ENCODE results near the gene GRK4.
"Not testable (repeated sequence)": the region's sequence is repeated elsewhere in the genome, so short reads cannot be mapped to it uniquely, and the experiment has no call there.

Gene GRK4

DNA sequence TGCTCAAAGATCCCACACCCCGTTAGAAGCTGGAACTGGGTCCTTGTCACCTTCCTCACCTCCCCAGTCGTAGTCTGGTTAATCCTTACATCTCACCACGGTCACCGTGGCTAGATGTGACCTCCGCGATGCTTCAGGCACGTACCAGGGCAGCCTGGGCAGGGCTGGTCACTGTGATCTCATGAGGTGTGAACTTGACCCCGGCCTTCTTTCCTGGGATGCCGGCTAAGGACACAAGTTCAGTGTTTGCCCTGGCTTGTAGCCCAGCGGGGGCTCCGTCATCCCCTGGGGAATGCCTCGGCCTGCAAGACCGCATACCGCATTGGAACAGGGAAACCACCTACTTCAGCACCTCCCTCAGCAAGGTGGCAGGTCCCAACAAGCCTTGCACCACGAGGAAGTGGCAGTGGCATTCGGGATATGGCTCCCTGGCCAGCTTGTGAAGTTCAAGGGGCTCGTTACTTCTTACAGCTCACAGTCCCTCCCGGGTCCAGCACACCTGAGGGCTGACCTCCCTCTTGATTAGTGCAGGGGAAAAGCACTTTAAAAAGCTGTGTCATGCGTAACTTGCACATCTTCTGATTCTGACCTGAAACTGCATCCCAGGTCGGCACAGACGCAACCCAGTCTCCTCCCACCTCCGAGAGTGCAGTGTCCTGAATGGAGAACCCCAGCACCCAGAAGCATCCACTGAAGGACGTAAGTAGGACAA is 26.1 kb upstream of the GRK4 start:
- Mint-ChIP-seq H3K4me1 (peaks cover 23% of the 10 kb centered on the region), H3K4me3 (peak overlapping the region; percentile 85 to 92 (median 90)), H3K27ac (no peak overlapping the region), H3K9me3 (no peaks in the 10 kb centered on the region), H3K27me3 (ENCODE audit: low read depth) (no peaks in the 10 kb centered on the region), H3K36me3 (ENCODE audit: low read depth) (peaks cover 31% of the 10 kb centered on the region)
- TF ChIP-seq, protein P1, sequence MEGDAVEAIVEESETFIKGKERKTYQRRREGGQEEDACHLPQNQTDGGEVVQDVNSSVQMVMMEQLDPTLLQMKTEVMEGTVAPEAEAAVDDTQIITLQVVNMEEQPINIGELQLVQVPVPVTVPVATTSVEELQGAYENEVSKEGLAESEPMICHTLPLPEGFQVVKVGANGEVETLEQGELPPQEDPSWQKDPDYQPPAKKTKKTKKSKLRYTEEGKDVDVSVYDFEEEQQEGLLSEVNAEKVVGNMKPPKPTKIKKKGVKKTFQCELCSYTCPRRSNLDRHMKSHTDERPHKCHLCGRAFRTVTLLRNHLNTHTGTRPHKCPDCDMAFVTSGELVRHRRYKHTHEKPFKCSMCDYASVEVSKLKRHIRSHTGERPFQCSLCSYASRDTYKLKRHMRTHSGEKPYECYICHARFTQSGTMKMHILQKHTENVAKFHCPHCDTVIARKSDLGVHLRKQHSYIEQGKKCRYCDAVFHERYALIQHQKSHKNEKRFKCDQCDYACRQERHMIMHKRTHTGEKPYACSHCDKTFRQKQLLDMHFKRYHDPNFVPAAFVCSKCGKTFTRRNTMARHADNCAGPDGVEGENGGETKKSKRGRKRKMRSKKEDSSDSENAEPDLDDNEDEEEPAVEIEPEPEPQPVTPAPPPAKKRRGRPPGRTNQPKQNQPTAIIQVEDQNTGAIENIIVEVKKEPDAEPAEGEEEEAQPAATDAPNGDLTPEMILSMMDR (IDR thresholded peaks at IDR 0.05; ENCODE audit: unreplicated experiment in 3 of 3): no peak

DNA sequence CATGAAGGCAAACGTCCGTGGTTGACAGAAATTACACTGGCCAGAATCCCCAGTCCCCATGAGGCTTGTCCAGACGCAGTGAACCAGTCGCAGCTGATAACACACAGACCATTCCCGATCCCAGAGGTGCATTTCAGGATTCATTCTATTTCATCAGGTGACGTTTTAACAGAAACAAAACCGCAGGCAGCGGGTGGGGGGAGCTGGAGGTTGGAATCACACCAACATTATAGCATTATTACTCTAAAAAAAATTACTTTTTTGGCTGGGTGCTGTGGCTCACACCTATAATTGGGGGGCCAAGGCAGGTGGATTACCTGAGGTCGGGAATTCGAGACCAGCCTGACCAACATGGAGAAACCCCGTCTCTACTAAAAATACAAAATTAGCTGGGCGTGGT is 25.4 kb upstream of the GRK4 start:
- Mint-ChIP-seq H3K9me3 (no peaks in the 10 kb centered on the region), H3K27ac (no peak overlapping the region), H3K36me3 (ENCODE audit: low read depth) (peaks cover 35% of the 10 kb centered on the region), H3K27me3 (ENCODE audit: low read depth) (no peaks in the 10 kb centered on the region), H3K4me1 (peaks cover 22% of the 10 kb centered on the region), H3K4me3 (no peak overlapping the region)
- TF ChIP-seq, protein P1 (IDR thresholded peaks at IDR 0.05; ENCODE audit: unreplicated experiment in 3 of 3): no peak

DNA sequence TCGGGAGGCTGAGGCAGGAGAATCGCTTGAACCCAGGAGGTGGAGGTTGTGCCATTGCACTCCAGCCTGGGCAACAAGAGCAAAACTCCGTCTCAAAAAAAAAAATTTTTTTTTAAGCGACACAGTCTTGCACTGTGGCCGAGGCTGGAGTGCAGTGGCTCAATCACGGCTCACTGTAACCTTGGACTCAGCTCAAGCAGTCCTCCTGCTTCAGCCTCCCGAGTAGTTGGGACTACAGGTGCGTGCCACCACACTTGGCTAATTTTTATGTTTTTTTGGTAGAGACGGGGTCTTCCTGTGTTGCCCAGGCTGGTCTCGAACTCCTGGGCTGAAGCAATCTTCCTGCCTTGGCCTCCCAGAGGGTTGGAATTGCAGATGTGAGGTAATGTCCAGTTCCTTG is 25.0 kb upstream of the GRK4 start:
- H3K36me3 Mint-ChIP-seq (ENCODE audit: low read depth): peaks cover 38% of the 10 kb centered on the region
- H3K27ac Mint-ChIP-seq; H3K27me3 Mint-ChIP-seq (ENCODE audit: low read depth); H3K9me3 Mint-ChIP-seq; H3K4me3 Mint-ChIP-seq: not testable (repeated sequence)
- peaks cover 19% of the 10 kb centered on the region for H3K4me1 Mint-ChIP-seq

DNA sequence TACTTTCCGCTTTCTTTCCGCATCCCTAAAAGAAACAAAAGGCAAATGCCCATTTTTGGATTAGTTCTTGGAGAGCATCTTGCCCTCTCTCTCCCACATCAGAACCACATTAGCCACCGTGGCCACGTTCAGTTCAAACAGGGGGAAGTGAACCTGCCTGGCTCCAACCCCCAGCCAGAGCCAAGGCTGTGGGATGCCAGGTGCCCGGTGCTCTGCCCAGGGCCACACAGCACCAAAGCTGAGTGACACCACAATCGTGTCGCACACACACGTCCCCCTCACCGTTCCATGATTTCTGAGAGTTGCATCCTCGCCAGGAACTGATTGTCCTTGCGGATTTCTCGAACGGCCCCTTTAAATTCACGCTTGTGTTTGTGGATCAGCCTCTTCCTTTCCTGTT is 24.5 kb upstream of the GRK4 start:
- TF ChIP-seq, protein P1 (IDR thresholded peaks at IDR 0.05; ENCODE audit: unreplicated experiment in 3 of 3): no peak
- Mint-ChIP-seq H3K4me3 (peak overlapping the region; percentile 10 to 62 (median 16)), H3K4me1 (peaks cover 19% of the 10 kb centered on the region), H3K9me3 (no peaks in the 10 kb centered on the region), H3K27ac (no peak overlapping the region), H3K36me3 (ENCODE audit: low read depth) (peaks cover 41% of the 10 kb centered on the region), H3K27me3 (ENCODE audit: low read depth) (no peaks in the 10 kb centered on the region)

DNA sequence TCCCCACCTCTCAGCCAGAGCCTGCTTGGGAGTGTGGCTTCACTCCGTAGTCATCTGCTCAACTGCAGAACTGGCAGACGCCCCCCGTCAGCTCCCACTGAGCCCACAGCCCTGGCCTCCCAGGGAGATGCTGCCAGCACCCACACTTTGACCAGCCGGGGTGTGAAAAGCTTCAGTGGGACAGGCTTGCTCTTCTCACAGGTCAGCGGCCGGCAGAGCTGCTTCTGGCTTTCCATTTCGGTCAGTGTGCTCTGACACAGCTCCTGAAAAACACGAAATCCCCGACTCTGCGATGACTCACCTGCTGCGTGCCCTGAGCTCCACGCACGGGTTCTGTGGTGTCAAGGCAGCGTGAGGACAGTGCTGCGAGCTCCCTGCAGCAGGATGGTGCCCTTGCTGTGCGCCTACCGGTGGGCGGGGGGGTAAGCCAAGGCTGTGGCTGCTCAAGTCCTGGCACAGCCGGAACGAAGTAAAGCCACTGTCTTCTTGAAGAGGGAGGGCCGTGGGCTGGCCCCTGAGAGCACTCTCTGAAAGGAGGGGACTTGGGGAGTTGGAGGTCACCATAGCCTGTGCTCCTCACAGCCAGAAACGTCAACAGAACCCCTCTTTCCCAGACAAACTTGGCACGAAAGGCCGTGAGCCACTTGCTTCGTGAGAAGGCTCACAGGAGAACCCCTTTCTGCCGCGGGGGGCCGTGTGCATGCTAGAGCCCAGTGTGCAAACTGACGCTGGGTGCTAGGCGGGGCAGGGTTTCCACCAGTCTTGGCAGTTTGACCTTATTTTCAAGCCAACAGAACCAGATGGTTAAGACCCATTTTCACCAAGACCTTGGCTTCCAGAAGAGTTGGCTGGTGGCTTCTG is 23.8 kb upstream of the GRK4 start:
- no peaks in the 10 kb centered on the region for H3K9me3 Mint-ChIP-seq
- H3K27ac Mint-ChIP-seq: no peak overlapping the region

More for the DNA sequence above, 23.8 kb upstream of the GRK4 start:
- Mint-ChIP-seq H3K36me3 (ENCODE audit: low read depth) (peaks cover 46% of the 10 kb centered on the region), H3K27me3 (ENCODE audit: low read depth) (no peaks in the 10 kb centered on the region), H3K4me3 (peak overlapping the region; percentile 10 to 62 (median 16)), H3K4me1 (peaks cover 19% of the 10 kb centered on the region)
- TF ChIP-seq, protein P1 (IDR thresholded peaks at IDR 0.05; ENCODE audit: unreplicated experiment in 3 of 3): no peak
